HepG2 (cell line): Measurements from ENCODE around the gene SYMPK. TPM values are rescaled to one million over a fixed set of nuclear protein-coding genes. Genes with fewer than 3 reads are reported as not detected.

ENCODE experiments used
- EEA1 ChIP-seq: sonication (generic); formaldehyde crosslinking; IDR thresholded peaks from 2 replicates; pipeline ENCODE4 v1.5.1; 2020; ENCODE audit warnings: mild to moderate bottlenecking, missing genetic modification reagents, borderline replicate concordance
- ELF4 ChIP-seq: sonication (generic); formaldehyde crosslinking; IDR thresholded peaks from 2 replicates; pipeline ENCODE4 v1.5.0; 2020; ENCODE audit warnings: missing genetic modification reagents, mild to moderate bottlenecking, moderate library complexity, borderline replicate concordance
- HNRNPLL ChIP-seq: fragments of 200-400 bp; formaldehyde crosslinking; IDR thresholded peaks from 2 replicates; pipeline ENCODE4 v1.6.1; 2017; ENCODE audit warnings: mild to moderate bottlenecking, low read depth, low read length; ENCODE audit not compliant: poor library complexity, severe bottlenecking
- PAF1 ChIP-seq: IDR thresholded peaks from 2 replicates; pipeline ENCODE4 v1.6.1; 2016; ENCODE audit warnings: missing genetic modification reagents, missing compliant biosample characterization
- POGZ ChIP-seq: sonication (generic); formaldehyde crosslinking; IDR thresholded peaks from 2 replicates; pipeline ENCODE4 v1.4.0; 2020; ENCODE audit warnings: mild to moderate bottlenecking, missing genetic modification reagents
- PTBP1 ChIP-seq: fragments of 200-400 bp; formaldehyde crosslinking; IDR thresholded peaks from 2 replicates; pipeline ENCODE4 v1.6.1; 2018; ENCODE audit warnings: low read length, low read depth; ENCODE audit not compliant: poor library complexity, severe bottlenecking
- SAP130 ChIP-seq: IDR thresholded peaks from 2 replicates; pipeline ENCODE4 v1.6.1; 2016; ENCODE audit warnings: low read depth
- SKI ChIP-seq: fragments of 450-650 bp; IDR thresholded peaks from one replicate; pipeline ENCODE4 v1.6.1; 2018; ENCODE audit warnings: mild to moderate bottlenecking; ENCODE audit not compliant: partially characterized antibody
- SOX6 ChIP-seq, 2 experiments: fragments of 450-650 bp in 1 of 2; sonication (generic) in 1 of 2; formaldehyde crosslinking in 1 of 2; IDR thresholded peaks; 2 replicates each; pipeline versions ENCODE4 v1.4.0 to v1.6.1; 2017 to 2020; ENCODE audit warnings: antibody characterized with exemption in 1 of 2, mild to moderate bottlenecking in 1 of 2, missing genetic modification reagents in 1 of 2
- YEATS2 ChIP-seq: sonication (generic); formaldehyde crosslinking; IDR thresholded peaks from 2 replicates; pipeline ENCODE4 v1.4.0; 2020; ENCODE audit warnings: missing genetic modification reagents, borderline replicate concordance
- ZFP36L1 ChIP-seq: sonication (generic); formaldehyde crosslinking; IDR thresholded peaks from 2 replicates; pipeline ENCODE4 v1.8.0; 2022; ENCODE audit warnings: mild to moderate bottlenecking, missing genetic modification reagents, moderate library complexity
- ZNF136 ChIP-seq: sonication (generic); formaldehyde crosslinking; IDR thresholded peaks from 2 replicates; pipeline ENCODE4 v1.8.1; 2022; ENCODE audit warnings: low read depth, mild to moderate bottlenecking, moderate library complexity, missing genetic modification reagents
- ZNF572 ChIP-seq: sonication (generic); formaldehyde crosslinking; IDR thresholded peaks from 2 replicates; pipeline ENCODE4 v1.5.1; 2020; ENCODE audit warnings: mild to moderate bottlenecking, missing genetic modification reagents
- ZNF605 ChIP-seq: sonication (generic); formaldehyde crosslinking; IDR thresholded peaks from 2 replicates; pipeline ENCODE4 v1.8.0; 2022; ENCODE audit warnings: mild to moderate bottlenecking, missing genetic modification reagents
- ZNF780A ChIP-seq: sonication (generic); formaldehyde crosslinking; IDR thresholded peaks from 2 replicates; pipeline ENCODE4 v1.8.0; 2022; ENCODE audit warnings: mild to moderate bottlenecking, missing genetic modification reagents, moderate library complexity
- ZNF781 ChIP-seq: sonication (generic); formaldehyde crosslinking; IDR thresholded peaks from 2 replicates; pipeline ENCODE4 v1.5.1; 2020; ENCODE audit warnings: borderline replicate concordance, mild to moderate bottlenecking, missing genetic modification reagents; ENCODE audit errors: not compliant biosample characterization
- polyA plus RNA-seq, 8 experiments: library from polyadenylated mRNA; depleted of rRNA in 3 of 8; stranded (reverse) in 7 of 8; unstranded in 1 of 8; fragments of >200 nt; fragmentation: Illumina TruSeq in 4 of 8; extraction: Trizol in 4 of 8; gene quantifications; 2 replicates each; pipeline versions ENCODE4 v1.2.1 to v1.2.3, GENCODE V29; 2011 to 2016; ENCODE audit warnings: low read depth in 4 of 8, missing spikeins in 1 of 8, mixed read lengths in 1 of 8; ENCODE audit not compliant: insufficient read depth in 1 of 8
- total RNA-seq, 5 experiments: library from RNA; depleted of rRNA; stranded (reverse); fragments of >200 nt; fragmentation: Illumina TruSeq; extraction: Trizol; gene quantifications; 2 replicates each; pipeline ENCODE4 v1.2.3, GENCODE V29; 2016; ENCODE audit warnings: low read depth in 1 of 5
- TF ChIP-seq, protein P1 (sequence below): sonication (generic); formaldehyde crosslinking; IDR thresholded peaks from 2 replicates; pipeline ENCODE4 v1.8.1; 2023; ENCODE audit warnings: mild to moderate bottlenecking, missing genetic modification reagents
- TF ChIP-seq, protein P2 (sequence below): IDR thresholded peaks from 2 replicates; pipeline ENCODE4 v1.6.1; 2016; ENCODE audit warnings: missing biosample characterization, missing genetic modification reagents, low read depth
- TF ChIP-seq, protein P3 (sequence below): conservative IDR thresholded peaks from 2 replicates; pipeline ENCODE4 v1.6.1; 2018; ENCODE audit warnings: missing genetic modification reagents
- TF ChIP-seq, protein P4 (sequence below): sonication (generic); formaldehyde crosslinking; IDR thresholded peaks from 2 replicates; pipeline ENCODE4 v1.8.0; 2022; ENCODE audit warnings: missing genetic modification reagents, low read depth, mild to moderate bottlenecking, borderline replicate concordance
- TF ChIP-seq, protein P5 (sequence below): sonication (generic); formaldehyde crosslinking; IDR thresholded peaks from 2 replicates; pipeline ENCODE4 v1.4.0; 2020; ENCODE audit warnings: missing genetic modification reagents
- TF ChIP-seq, protein P6 (sequence below): sonication (generic); formaldehyde crosslinking; IDR thresholded peaks from 2 replicates; pipeline ENCODE4 v1.4.0; 2020; ENCODE audit warnings: missing genetic modification reagents, mild to moderate bottlenecking, borderline replicate concordance

SYMPK gene
- total and polyA plus RNA-seq, 2 of the 13 experiments (the other 11 are each of a cell fraction or from before 2014, with no cell fraction given): 21.9 to 55.7 TPM

DNA sequence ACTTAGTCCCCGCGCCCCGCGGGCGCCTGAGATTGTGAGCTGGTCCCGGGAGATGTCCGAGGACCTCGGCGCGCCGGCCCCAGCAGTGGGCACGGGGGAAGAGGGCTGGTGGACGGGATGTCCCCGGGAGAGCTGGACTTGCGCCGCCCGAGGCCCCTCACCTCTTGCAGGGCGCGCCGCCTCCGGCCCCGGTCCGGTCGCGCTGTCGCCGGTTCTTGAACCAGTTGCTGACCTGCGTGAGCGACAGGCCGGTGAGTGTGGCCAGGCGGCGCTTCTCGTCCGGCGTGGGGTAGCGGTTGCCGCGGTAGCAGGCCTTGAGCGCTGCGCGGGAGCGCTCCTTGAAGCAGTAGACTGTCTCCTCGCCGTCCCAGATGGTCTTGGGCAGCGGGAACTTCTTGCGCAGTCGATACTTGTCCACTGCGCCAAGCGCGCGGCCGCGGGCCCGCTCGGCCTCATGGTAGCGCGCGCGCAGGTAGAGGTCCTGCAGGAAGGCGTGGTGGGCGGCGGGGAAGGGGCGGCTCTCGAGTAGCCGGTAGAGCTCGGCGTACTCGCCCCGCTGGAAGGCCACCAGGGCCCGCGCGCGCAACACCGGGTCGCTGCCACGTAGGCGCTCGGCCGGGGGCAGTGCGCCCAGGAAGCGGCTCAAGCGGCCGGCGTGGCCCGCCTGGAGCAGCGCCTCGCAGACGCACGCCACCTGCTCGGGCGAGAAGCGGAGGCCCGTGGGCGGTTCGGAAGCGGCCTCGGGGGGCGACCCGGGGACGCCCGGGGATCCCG lies 94.9 kb downstream of the SYMPK start (continued):
- TF ChIP-seq SKI (no peak), YEATS2 (CRISPR knock-in tag) (no peak), SAP130 (peak; percentile 51), POGZ (CRISPR knock-in tag) (no peak), ELF4 (CRISPR knock-in tag) (no peak), PTBP1 (no peak), EEA1 (no peak), ZNF781 (CRISPR knock-in tag) (peak; percentile 60), ZNF572 (CRISPR knock-in tag) (no peak), PAF1 (CRISPR knock-in tag) (no peak), SOX6 (IDR thresholded peaks at IDR 0.05) (no peak), SOX6 (CRISPR knock-in tag; IDR thresholded peaks at IDR 0.05) (no peak), ZNF136 (CRISPR knock-in tag) (no peak), HNRNPLL (peak; percentile 95), ZNF605 (no peak), ZFP36L1 (CRISPR knock-in tag) (no peak; the same call in none of the 2 replicates), ZNF780A (no peak)
- TF ChIP-seq, protein P1, sequence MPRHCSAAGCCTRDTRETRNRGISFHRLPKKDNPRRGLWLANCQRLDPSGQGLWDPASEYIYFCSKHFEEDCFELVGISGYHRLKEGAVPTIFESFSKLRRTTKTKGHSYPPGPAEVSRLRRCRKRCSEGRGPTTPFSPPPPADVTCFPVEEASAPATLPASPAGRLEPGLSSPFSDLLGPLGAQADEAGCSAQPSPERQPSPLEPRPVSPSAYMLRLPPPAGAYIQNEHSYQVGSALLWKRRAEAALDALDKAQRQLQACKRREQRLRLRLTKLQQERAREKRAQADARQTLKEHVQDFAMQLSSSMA: no peak
- TF ChIP-seq, protein P2, sequence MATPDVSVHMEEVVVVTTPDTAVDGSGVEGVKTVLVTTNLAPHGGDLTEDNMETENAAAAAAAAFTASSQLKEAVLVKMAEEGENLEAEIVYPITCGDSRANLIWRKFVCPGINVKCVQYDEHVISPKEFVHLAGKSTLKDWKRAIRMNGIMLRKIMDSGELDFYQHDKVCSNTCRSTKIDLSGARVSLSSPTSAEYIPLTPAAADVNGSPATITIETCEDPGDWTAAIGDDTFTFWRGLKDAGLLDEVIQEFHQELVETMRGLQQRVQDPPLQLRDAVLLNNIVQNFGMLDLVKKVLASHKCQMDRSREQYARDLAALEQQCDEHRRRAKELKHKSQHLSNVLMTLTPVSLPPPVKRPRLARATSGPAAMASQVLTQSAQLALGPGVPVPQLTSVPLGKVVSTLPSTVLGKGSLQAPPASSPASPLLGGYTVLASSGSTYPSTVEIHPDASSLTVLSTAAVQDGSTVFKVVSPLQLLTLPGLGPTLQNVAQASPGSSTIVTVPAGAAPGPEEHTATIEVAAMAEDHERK: no peak
- TF ChIP-seq, protein P3, sequence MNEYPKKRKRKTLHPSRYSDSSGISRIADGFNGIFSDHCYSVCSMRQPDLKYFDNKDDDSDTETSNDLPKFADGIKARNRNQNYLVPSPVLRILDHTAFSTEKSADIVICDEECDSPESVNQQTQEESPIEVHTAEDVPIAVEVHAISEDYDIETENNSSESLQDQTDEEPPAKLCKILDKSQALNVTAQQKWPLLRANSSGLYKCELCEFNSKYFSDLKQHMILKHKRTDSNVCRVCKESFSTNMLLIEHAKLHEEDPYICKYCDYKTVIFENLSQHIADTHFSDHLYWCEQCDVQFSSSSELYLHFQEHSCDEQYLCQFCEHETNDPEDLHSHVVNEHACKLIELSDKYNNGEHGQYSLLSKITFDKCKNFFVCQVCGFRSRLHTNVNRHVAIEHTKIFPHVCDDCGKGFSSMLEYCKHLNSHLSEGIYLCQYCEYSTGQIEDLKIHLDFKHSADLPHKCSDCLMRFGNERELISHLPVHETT: peak; percentile 60; the same call in 1 of the 2 replicates
- TF ChIP-seq, protein P4, sequence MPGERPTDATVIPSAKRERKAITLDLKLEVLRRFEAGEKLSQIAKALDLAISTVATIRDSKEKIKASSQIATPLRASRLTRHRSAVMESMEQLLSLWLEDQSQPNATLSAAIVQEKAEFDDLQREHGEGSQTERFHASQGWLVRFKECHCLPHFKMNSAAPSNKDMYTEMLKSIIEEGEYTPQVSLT (CRISPR knock-in tag): no peak
- TF ChIP-seq, protein P5, sequence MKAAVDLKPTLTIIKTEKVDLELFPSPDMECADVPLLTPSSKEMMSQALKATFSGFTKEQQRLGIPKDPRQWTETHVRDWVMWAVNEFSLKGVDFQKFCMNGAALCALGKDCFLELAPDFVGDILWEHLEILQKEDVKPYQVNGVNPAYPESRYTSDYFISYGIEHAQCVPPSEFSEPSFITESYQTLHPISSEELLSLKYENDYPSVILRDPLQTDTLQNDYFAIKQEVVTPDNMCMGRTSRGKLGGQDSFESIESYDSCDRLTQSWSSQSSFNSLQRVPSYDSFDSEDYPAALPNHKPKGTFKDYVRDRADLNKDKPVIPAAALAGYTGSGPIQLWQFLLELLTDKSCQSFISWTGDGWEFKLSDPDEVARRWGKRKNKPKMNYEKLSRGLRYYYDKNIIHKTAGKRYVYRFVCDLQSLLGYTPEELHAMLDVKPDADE (CRISPR knock-in tag): no peak; the same call in 1 of the 2 replicates
- TF ChIP-seq, protein P6, sequence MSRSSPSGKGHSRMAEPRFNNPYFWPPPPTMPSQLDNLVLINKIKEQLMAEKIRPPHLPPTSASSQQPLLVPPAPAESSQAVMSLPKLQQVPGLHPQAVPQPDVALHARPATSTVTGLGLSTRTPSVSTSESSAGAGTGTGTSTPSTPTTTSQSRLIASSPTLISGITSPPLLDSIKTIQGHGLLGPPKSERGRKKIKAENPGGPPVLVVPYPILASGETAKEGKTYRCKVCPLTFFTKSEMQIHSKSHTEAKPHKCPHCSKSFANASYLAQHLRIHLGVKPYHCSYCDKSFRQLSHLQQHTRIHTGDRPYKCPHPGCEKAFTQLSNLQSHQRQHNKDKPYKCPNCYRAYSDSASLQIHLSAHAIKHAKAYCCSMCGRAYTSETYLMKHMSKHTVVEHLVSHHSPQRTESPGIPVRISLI (CRISPR knock-in tag): no peak
